ENCODE measurements around the gene SC5D.

Gene SC5D

DNA sequence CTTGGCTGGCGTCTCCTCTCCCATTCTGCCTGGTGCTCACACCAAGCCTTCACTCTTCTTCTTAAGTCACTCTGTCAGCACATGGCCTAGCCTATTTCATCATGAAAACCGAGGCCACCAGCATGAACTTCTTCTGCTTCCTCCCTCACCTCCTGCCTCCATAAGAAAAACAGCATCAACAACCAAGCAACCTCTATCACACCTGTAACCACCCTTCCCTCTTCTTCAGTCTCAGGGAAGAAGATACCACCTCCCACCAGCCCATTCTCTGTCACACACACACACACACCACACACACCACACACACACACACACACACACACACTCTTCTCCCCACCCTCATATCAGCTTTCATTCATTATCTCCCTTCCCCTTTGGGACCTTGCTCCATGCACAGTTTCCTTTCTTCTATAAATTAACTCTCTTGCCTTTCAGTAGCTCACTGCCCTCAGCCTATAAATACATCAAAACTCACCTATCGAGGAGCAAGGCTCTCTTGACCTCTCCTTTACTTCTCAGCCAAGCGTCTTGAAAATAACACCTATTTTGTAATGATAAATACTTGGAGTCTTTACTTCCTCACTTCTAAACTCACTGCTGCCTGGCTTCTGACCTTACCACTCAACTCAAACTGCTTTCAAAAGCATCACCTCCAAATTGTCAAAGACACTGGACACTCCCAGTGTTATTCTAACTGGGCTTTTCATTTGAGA lies 36.6 kb downstream of the SC5D start:
- no peak for DNase-seq (ENCODE audit: low spot score)

- DNase-seq (ENCODE audit: low spot score), result no peak
These were observed 37.3 kb downstream of the SC5D start for GRCh38 chr11:121329781-121330395.

DNA sequence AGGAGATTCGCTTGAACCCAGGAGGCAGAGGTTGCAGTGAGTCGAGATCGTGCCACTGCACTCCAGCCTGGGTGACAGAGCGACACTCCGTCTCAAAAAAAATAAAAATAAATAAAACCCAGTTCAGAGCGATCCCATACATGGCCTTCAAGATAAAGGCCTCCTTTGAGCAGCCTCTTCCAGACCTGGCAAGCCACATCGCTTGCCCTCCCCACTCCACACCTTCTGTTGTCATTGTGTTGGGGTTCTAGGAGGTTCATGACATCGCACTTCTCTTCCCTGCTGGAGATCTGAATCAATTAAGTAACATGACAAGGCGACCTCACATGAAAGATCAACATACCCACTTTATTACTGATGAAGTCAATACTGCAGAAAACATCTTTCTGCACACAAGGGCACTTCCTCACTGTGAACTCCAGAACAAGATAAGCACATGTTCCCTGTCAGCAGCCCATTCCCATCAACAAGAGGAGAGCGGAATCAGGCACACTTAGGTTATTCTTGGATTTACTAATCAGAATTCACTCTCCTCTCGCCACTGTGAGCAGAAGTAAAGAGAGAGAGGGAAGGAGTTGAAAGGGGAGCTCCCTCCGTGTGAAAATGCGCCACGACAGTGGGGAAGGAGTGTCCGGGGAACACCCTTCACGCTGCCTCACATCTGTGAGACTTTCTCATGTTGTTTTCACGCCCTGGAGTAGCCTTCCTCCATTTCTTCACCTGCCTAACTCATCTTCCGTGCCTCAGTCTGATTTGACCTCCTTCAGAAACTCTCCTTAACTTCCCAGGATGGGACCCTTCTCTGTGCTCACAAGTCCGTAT lies 38.3 kb downstream of the SC5D start:
- no peak for DNase-seq (ENCODE audit: low spot score)

GRCh38 chr11:121334973-121335710 lies 42.6 kb downstream of the SC5D start:
- DNase-seq (ENCODE audit: low spot score), result no peak

GRCh38 chr11:121336279-121336937 lies 43.8 kb downstream of the SC5D start:
- no peak for DNase-seq (ENCODE audit: low spot score)

GRCh38 chr11:121337078-121337477 lies 44.5 kb downstream of the SC5D start:
- DNase-seq (ENCODE audit: low spot score), result no peak

- DNase-seq (ENCODE audit: low spot score), result peak; percentile 56
These were observed 45.2 kb downstream of the SC5D start for GRCh38 chr11:121337740-121338272.

GRCh38 chr11:121338536-121338935 lies 46.0 kb downstream of the SC5D start:
- DNase-seq (ENCODE audit: low spot score), result no peak

DNA sequence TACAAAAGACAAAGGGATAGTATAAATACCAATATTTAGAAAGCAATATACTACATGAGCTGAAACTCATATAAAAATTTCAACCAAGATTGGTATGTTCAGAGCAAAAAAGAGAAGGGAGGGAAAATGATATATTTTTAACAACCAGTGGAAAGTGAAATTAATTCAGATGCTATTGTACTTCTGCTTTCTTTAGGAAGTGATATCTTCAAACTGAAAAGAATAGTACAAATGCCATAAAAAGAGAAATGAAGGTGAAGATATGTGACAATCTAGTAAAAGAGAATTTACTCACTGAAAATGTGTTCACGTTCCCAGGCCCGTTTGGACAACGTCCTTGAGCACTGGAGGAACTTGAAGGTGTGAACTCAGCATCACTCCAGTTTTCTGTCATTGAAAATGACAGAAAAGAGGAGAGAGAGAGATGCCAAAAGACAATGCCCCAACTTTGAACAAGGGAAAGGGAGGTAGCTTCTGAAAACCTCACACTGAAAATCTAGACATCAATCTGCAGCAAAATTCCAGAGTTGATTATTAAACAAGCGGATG lies 47.5 kb downstream of the SC5D start:
- DNase-seq (ENCODE audit: low spot score), result no peak

DNA sequence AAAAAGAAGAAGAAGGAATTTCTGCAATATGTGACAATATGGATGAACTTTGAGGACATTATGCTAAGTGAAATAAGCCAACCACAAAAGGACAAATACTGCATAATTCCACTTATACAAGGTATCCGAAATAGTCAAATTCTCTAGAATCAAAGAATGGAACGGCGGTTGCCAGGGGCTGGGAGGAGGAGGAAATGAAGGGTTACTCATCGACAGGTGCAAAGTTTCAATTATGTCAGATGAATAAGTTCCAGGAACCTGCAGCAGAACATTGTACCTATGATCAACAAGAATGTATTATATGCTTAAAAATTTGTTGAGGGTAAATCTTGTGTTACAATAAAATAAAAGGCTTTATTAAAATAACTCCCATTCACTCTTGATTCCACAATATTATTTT lies 49.0 kb downstream of the SC5D start:
- no peak for DNase-seq (ENCODE audit: low spot score)

- DNase-seq (ENCODE audit: low spot score), result no peak
These were observed 52.3 kb downstream of the SC5D start for GRCh38 chr11:121344824-121345223.

GRCh38 chr11:121347094-121347493 lies 54.5 kb downstream of the SC5D start:
- no peak for DNase-seq (ENCODE audit: low spot score)

DNA sequence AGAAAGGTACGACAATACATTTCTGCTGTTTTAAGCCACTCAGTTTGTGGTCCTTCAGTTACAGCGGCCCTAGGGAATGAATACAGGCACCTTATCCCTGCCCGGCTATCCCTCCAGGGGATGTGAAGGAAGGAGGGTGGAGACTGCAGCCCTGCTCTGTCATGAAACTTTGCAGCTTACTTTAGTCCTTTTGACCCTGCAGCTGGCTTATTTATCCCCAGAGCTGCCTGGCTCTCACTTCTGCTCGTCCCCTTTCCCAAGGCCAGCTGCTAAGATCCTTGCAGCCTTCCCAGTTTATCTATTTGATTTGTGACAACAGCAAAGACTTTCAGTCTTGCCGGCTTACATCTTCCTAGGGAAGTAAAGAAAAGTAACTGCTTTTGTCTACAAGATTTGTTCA lies 55.2 kb downstream of the SC5D start:
- DNase-seq (ENCODE audit: low spot score), result no peak

- DNase-seq (ENCODE audit: low spot score), result no peak
These were observed 55.8 kb downstream of the SC5D start for GRCh38 chr11:121348220-121348875.

GRCh38 chr11:121349790-121350189 lies 57.2 kb downstream of the SC5D start:
- no peak for DNase-seq (ENCODE audit: low spot score)

DNA sequence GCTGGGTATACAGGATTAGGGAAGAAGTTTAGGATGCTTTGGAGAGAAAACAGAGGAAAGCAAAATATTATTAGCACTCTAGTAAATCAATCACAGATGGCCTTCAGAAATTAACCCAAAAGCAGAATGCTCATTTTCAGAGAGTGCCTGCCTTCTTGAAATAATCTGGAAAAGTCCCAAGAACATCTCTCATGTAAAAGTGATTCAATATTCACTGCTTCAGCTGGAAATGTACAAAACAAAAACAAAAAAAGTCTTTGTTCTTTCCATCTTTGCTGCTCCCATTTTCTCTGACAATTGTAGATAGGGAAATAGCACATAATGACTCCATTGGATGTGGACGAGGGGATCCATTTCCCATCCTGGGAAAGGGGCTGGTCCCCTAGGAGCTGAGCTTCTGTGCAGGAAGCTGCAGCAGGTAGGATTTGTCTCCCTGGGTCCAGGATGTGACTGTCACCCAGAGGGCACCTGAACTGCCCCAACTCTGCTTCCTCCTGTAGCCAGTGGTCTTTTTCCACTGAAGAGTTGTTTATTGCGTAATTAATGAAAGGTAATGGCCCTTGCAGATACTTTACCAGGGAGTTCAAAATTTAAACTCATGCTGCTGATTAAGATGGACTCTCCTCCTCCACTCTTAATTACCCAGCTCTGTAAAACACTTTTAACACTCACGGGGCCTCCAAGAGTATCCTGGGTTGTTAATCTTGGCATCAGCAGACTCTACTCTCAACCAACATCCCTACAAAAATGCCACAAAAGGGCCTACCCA lies 57.9 kb downstream of the SC5D start:
- DNase-seq (ENCODE audit: low spot score), result peak; percentile 41

DNA sequence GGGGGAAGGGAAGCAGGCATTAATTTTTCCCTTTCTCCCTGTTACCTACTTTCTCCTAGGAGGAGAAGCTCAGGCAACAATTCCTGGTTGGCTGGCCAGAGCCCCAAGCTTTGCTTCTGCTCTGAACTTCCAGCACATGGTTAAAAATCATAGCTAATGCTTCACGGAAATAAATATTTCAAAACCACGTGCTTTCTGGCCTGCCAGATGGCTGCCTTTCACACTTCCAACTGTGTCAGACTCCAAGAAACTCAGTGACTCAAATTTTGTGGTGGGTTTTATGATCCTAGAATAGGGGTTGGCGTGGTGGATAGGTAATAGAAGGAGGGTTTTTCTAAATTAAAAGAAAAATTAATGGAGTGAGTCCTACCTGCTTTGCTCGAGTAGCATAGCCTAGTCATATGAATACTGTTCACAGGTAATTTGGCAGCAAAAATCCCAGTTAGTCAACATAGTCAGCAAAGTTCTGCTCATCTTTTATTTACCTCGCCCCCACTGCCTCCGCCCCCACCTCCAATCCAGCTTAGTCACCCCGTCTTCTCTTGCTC lies 58.6 kb downstream of the SC5D start:
- DNase-seq (ENCODE audit: low spot score), result no peak

- DNase-seq (ENCODE audit: low spot score), result peak; percentile 88
These were observed 59.8 kb downstream of the SC5D start for GRCh38 chr11:121352251-121352891.

DNA sequence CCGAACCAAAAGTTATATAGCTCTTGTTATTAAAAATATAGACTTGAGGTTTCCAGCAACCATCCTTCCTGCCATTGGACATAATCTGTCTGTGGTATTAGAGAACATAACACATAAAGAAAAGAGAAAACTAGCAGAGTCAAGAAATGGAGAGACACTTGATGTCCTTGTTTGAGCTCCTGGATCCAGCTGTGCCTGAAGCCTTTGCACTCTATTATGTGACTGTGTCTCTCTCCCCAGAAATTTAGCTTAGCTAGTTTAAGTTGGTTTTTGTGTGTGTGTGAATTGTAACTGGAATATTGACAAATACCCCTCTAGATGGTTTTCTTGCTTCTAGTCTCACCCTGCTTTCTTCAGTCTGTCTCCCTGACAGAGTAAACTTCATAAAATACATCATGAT lies 61.6 kb downstream of the SC5D start:
- no peak for DNase-seq (ENCODE audit: low spot score)

Measured in globus pallidus (tissue), 1 donor.